PC-3 (cell line): Measurements from ENCODE around the gene ICE1. TPM values are rescaled to one million over a fixed set of nuclear protein-coding genes. Genes with fewer than 3 reads are reported as not detected.
A peak's percentile ranks its signal among the peaks of the same experiment; 100 is the strongest.
"Not testable (repeated sequence)": the region's sequence is repeated elsewhere in the genome, so short reads cannot be mapped to it uniquely, and the experiment has no call there.

ENCODE experiments used
- ATAC-seq: fragments of 200-7000 bp; cut with Tn5 transposase; 2 replicates; pipeline ENCODE4 v1.9.1; 2020; ENCODE audit warnings: mild to moderate bottlenecking, moderate library complexity
- BruUV-seq: library from RNA; stranded (reverse); fragments of 400-500 nt; replicated peaks from 2 replicates; lab custom pipeline; 2021; lab: Mats Ljungman, UMichigan
- CTCF ChIA-PET: fragments of 300-600 bp; sonication (Branson Sonifier 250); formaldehyde crosslinking; loops from one replicate; lab custom pipeline; 2022; ENCODE audit warnings: antibody characterized with exemption; lab: Charles Lee
- POLR2A ChIA-PET: fragments of 300-600 bp; sonication (Branson Sonifier 250); formaldehyde crosslinking; loops from one replicate; lab custom pipeline; 2022; ENCODE audit warnings: antibody characterized with exemption; ENCODE audit not compliant: unreplicated experiment; lab: Charles Lee
- DNase-seq: peaks from one replicate; pipeline ENCODE4 v3.0.0-alpha.2; 2015
- H2AFZ ChIP-seq: fragments of 300-600 bp; sonication (generic); 2 replicates; pipeline ENCODE4 v1.6.0; 2016; ENCODE audit warnings: antibody characterized with exemption, low read length
- H3F3A ChIP-seq: fragments of 300-600 bp; sonication (generic); one replicate; pipeline ENCODE4 v1.6.0; 2017; ENCODE audit warnings: antibody characterized with exemption, low read length, control low read depth, mild to moderate bottlenecking; ENCODE audit not compliant: unreplicated experiment
- H3K27ac ChIP-seq: fragments of 300-600 bp; sonication (generic); 2 replicates; pipeline ENCODE4 v1.5.1; 2016; ENCODE audit warnings: mild to moderate bottlenecking, low read length
- H3K27me3 ChIP-seq: fragments of 300-600 bp; sonication (generic); 2 replicates; pipeline ENCODE4 v1.6.1; 2016; ENCODE audit warnings: low read length, mixed read lengths
- H3K36me3 ChIP-seq: fragments of 300-600 bp; sonication (generic); 2 replicates; pipeline ENCODE4 v1.6.1; 2016; ENCODE audit warnings: low read depth, mixed run types, low read length, mixed read lengths
- H3K4me1 ChIP-seq: fragments of 300-600 bp; sonication (generic); 2 replicates; pipeline ENCODE4 v1.5.1; 2016; ENCODE audit warnings: low read length; ENCODE audit not compliant: insufficient read depth
- H3K4me2 ChIP-seq: fragments of 300-600 bp; sonication (generic); 2 replicates; pipeline ENCODE4 v1.6.0; 2016; ENCODE audit warnings: low read length
- H3K4me3 ChIP-seq: fragments of 300-600 bp; sonication (generic); 2 replicates; pipeline ENCODE4 v1.5.1; 2016; ENCODE audit warnings: mild to moderate bottlenecking, low read length, mixed read lengths
- H3K79me2 ChIP-seq: fragments of 300-600 bp; sonication (generic); 2 replicates; pipeline ENCODE4 v1.6.1; 2017; ENCODE audit warnings: low read length, mixed read lengths
- H3K9ac ChIP-seq: fragments of 300-600 bp; sonication (generic); 2 replicates; pipeline ENCODE4 v1.6.0; 2016; ENCODE audit warnings: mild to moderate bottlenecking, low read length
- H3K9me2 ChIP-seq: fragments of 300-600 bp; sonication (generic); replicated peaks from 2 replicates; pipeline ENCODE4 v1.6.1; 2016; ENCODE audit warnings: mixed run types, low read length, mixed read lengths
- H3K9me3 ChIP-seq: fragments of 300-600 bp; sonication (generic); 2 replicates; pipeline ENCODE4 v1.6.1; 2016; ENCODE audit warnings: low read length, mixed read lengths
- H4K20me1 ChIP-seq: fragments of 300-600 bp; sonication (generic); 2 replicates; pipeline ENCODE4 v1.6.1; 2016; ENCODE audit warnings: low read length, mixed read lengths
- CTCF ChIP-seq: fragments of 300-600 bp; sonication (generic); conservative IDR thresholded peaks from 2 replicates; pipeline ENCODE4 v1.5.1; 2017; ENCODE audit warnings: antibody characterized with exemption, low read depth, mild to moderate bottlenecking, low read length
- EZH2 ChIP-seq: fragments of 300-600 bp; sonication (generic); IDR thresholded peaks from one replicate; pipeline ENCODE4 v1.6.1; 2017; ENCODE audit warnings: antibody characterized with exemption, mild to moderate bottlenecking, low read length; ENCODE audit not compliant: unreplicated experiment
- EZH2phosphoT487 ChIP-seq: fragments of 300-600 bp; sonication (generic); IDR thresholded peaks from 2 replicates; pipeline ENCODE4 v1.6.1; 2018; ENCODE audit warnings: mild to moderate bottlenecking, antibody characterized with exemption, low read length, borderline replicate concordance
- intact Hi-C: fragments of 100-400 bp; cut with micrococcal nuclease; formaldehyde crosslinking; loops from 2 replicates; pipeline ENCODE4 v1.9.0; 2023
- total RNA-seq: library from RNA; depleted of rRNA; stranded (reverse); fragments of >200 nt; gene quantifications from 2 replicates; pipeline ENCODE4 v1.2.3, GENCODE V29; 2014

Gene ICE1
- total RNA-seq, 1 experiment from 2014 or later, result 21.9 TPM

DNA sequence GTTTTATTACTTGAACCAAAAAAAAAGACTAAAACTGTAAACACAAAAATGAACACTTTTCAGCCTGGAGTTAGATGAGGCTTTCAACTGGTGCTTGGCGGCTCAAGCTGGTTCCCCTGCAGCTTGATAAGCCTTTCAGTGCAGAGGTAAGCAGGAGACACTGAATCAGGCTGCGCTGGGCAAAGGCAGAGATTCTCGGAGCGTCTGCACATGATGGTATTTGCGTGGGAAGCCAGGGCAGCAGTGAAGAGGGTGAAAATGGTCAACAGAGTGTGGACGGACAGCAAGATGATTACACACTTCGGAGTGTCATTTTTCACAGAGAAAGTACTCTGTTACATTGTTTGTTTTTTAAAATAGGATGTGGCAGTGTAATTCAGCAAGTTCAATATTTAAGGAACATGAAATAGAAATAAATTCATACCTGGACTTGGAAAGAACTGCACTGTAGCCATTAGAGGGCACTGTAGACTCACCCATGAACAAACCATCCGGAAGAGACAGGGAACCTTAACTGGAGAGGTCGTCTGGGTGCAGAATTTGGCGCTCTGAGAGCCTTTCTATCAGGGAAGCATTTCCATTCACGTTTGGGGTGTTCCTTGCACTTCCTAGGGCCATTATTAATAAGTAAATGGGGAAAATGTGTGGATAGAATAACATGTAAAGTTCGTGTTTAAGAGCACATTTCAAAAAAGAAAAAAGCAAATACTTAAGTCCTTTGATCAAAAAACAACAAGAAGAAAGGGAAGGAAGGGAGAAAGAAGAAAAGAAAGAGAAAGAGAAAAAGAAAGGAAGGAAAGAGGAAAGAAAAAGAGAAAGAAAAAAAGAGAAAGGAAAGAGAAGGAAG, 69.8 kb downstream of the ICE1 start:
- H3K79me2 ChIP-seq, result no peaks in the 10 kb centered on the region
- no TSS peak for BruUV-seq
- H2AFZ ChIP-seq, result no peak overlapping the region
- ATAC-seq, result peak; percentile 53
- TF ChIP-seq CTCF, result peak; percentile 92
- no peak for TF ChIP-seq EZH2phosphoT487
- intact Hi-C loops, result loop anchor here (1.0 to 10.0 kb wide), 2 partner anchors 882 to 1139 kb away; partner anchors contain the start of gene MED10
- H3K4me2 ChIP-seq, result peak overlapping the region; percentile 25
- H3K36me3 ChIP-seq, result peaks cover 11% of the 10 kb centered on the region; the same call in 1 of the 2 replicates
- H3K4me3 ChIP-seq, result no peak overlapping the region
- no peak overlapping the region for H3K27ac ChIP-seq
- POLR2A ChIA-PET, result no interaction called here
- H3K9me3 ChIP-seq, result no peaks in the 10 kb centered on the region
- H3F3A ChIP-seq, result no peaks in the 10 kb centered on the region
- H4K20me1 ChIP-seq, result no peaks in the 10 kb centered on the region
- H3K27me3 ChIP-seq, result no peaks in the 10 kb centered on the region
- no peaks in the 10 kb centered on the region for H3K4me1 ChIP-seq
- DNase-seq, result peak; percentile 72
- CTCF ChIA-PET, result no interaction called here
- H3K9me2 ChIP-seq, result no peaks in the 10 kb centered on the region
- no peak overlapping the region for H3K9ac ChIP-seq

- H4K20me1 ChIP-seq, H3K27ac ChIP-seq, H3F3A ChIP-seq, H3K9me3 ChIP-seq, H3K9ac ChIP-seq, H3K4me3 ChIP-seq, ATAC-seq, H3K79me2 ChIP-seq, H3K27me3 ChIP-seq, H3K4me1 ChIP-seq, H3K9me2 ChIP-seq, H3K4me2 ChIP-seq, H2AFZ ChIP-seq, CTCF ChIA-PET, BruUV-seq, DNase-seq, POLR2A ChIA-PET: not testable (repeated sequence)
- H3K36me3 ChIP-seq, result peaks cover 11% of the 10 kb centered on the region; the same call in 1 of the 2 replicates
- intact Hi-C loops, result loop anchor here (1.0 to 10.0 kb wide), 2 partner anchors 882 to 1138 kb away; partner anchors contain the start of gene MED10
Measured at GRCh38 chr5:5492934-5493271, 70.4 kb downstream of the ICE1 start.

DNA sequence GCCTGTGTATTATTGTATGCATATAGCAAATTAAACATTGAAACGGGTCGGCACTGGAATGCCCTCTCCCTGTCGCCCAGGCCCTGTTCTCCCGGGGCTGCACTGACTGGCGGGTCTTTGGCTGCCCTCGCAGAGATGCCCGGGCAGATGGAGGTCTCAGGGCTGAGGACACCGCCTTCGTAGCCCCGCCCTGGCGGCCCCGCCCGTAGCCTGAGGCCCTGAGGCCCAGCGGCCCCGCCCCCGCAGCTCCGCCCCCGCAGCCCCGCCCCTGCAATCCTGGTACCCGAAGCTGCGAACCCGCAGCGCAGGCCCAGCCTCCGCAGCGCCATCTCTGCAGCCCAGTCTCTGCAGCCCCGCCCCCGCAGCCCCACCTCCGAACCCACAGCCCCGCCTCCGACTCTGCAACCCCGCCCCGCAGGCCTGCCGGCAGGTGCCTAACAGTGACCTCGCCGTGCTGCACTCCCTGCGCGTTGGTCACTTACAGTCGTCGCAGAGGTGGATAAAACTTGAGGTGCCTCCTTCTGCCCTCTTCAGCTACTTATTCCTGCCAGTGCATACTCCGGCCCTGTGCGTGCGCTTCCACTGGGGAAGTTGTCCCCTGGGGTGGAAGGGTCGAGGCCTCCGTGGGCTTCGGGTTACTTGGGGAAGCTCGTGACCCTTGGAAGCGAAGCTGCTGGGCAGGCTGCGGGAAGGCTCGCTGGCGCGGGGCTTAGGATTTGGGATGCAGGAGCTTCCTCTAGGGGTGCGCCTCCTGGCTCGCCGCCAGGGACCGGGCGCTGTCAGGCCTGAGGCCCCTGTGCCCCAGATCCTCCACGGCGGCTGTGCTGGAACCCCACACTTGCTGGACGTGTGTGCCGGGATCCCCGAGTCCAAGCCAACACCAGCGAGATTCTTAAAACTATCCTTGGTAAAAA, 72.3 kb downstream of the ICE1 start:
- H3K27ac ChIP-seq, result no peak overlapping the region
- no peaks in the 10 kb centered on the region for H4K20me1 ChIP-seq
- peaks cover 1% of the 10 kb centered on the region; the same call in 1 of the 2 replicates for H3K36me3 ChIP-seq
- H3K9me2 ChIP-seq, result no peaks in the 10 kb centered on the region
- H3K79me2 ChIP-seq, result no peaks in the 10 kb centered on the region
- POLR2A ChIA-PET, result no interaction called here
- no peak overlapping the region for H3K4me3 ChIP-seq
- H3K9ac ChIP-seq, result no peak overlapping the region
- H3K27me3 ChIP-seq, result peaks cover 8% of the 10 kb centered on the region; the same call in 1 of the 2 replicates
- H2AFZ ChIP-seq, result no peak overlapping the region
- H3K4me1 ChIP-seq, result no peaks in the 10 kb centered on the region
- DNase-seq, result peak; percentile 45
- ATAC-seq, result peak; percentile 64
- H3F3A ChIP-seq, result no peaks in the 10 kb centered on the region
- TF ChIP-seq CTCF, result no peak
- no peak for TF ChIP-seq EZH2
- no peak for TF ChIP-seq EZH2phosphoT487
- no TSS peak for BruUV-seq
- intact Hi-C loops, result loop anchor here (10.0 kb wide), 1 partner anchor 880 kb away; the partner anchor contains the start of gene MED10
- peak overlapping the region; percentile 63 for H3K4me2 ChIP-seq
- CTCF ChIA-PET, result no interaction called here
- no peaks in the 10 kb centered on the region for H3K9me3 ChIP-seq
